KMS-11 (cell line): ENCODE data around the gene CNTNAP5.
A peak's percentile ranks its signal among the peaks of the same experiment; 100 is the strongest.

Experiments used
- H2AFZ ChIP-seq: fragments of 200-600 bp; sonication (generic); 2 replicates; pipeline ENCODE4 v1.6.1; 2016; ENCODE audit warnings: antibody characterized with exemption, mixed run types, low read depth
- H3K27ac ChIP-seq: fragments of 200-600 bp; sonication (generic); 2 replicates; pipeline ENCODE4 v1.6.1; 2016; ENCODE audit warnings: mild to moderate bottlenecking, mixed run types
- H3K27me3 ChIP-seq: fragments of 200-600 bp; sonication (generic); 2 replicates; pipeline ENCODE4 v1.6.1; 2017; ENCODE audit warnings: mild to moderate bottlenecking, low read depth, mixed run types, moderate library complexity; ENCODE audit not compliant: insufficient read depth
- H3K36me3 ChIP-seq: fragments of 200-600 bp; sonication (generic); 2 replicates; pipeline ENCODE4 v1.6.1; 2017; ENCODE audit warnings: mild to moderate bottlenecking, mixed run types; ENCODE audit not compliant: insufficient read depth
- H3K4me1 ChIP-seq: fragments of 200-600 bp; sonication (generic); 2 replicates; pipeline ENCODE4 v1.6.1; 2016; ENCODE audit warnings: mild to moderate bottlenecking, low read depth, mixed run types; ENCODE audit not compliant: poor library complexity, severe bottlenecking
- H3K4me2 ChIP-seq: fragments of 200-600 bp; sonication (generic); 2 replicates; pipeline ENCODE4 v1.7.0; 2016; ENCODE audit warnings: mild to moderate bottlenecking, mixed run types
- H3K4me3 ChIP-seq: fragments of 200-600 bp; sonication (generic); IDR thresholded peaks from 2 replicates; pipeline ENCODE4 v1.6.1; 2017; ENCODE audit warnings: low read depth, low read length, mixed read lengths; ENCODE audit not compliant: insufficient read depth
- H3K79me2 ChIP-seq: fragments of 200-600 bp; sonication (generic); 2 replicates; pipeline ENCODE4 v1.6.1; 2016; ENCODE audit warnings: low read depth, mixed run types; ENCODE audit not compliant: insufficient read depth
- H3K9ac ChIP-seq: fragments of 200-600 bp; sonication (generic); 2 replicates; pipeline ENCODE4 v1.6.1; 2016; ENCODE audit warnings: mild to moderate bottlenecking, mixed run types
- H4K20me1 ChIP-seq: fragments of 200-600 bp; sonication (generic); 2 replicates; pipeline ENCODE4 v1.6.1; 2016; ENCODE audit warnings: mild to moderate bottlenecking, mixed run types; ENCODE audit not compliant: insufficient read depth
- TF ChIP-seq, protein P1 (sequence below): fragments of 200-600 bp; sonication (generic); conservative IDR thresholded peaks from 2 replicates; pipeline ENCODE4 v1.6.1; 2017; ENCODE audit warnings: low read depth, mild to moderate bottlenecking, antibody characterized with exemption, low read length, moderate library complexity, mixed read lengths

Gene CNTNAP5

DNA sequence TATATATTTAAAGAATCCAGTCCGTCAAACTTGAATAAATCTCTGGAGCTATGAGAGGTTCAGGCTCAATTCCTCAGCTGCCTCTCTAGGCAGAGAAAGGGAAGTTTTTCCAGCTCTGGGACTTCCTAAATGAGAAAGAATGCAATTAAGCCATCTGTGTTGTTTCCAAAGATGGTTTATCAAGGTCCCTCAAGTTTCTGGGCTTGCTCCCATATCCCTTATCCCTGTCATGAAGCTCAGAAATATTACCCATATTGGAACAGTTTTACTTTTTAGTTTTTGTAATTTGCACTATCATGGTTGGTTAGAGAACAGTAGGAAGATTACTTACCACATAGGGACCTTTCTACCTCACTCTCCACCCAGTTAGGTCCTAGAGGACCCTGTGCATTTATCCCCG lies 1.4 kb downstream of the CNTNAP5 start:
- H4K20me1 ChIP-seq: no peaks in the 10 kb centered on the region
- TF ChIP-seq, protein P1, sequence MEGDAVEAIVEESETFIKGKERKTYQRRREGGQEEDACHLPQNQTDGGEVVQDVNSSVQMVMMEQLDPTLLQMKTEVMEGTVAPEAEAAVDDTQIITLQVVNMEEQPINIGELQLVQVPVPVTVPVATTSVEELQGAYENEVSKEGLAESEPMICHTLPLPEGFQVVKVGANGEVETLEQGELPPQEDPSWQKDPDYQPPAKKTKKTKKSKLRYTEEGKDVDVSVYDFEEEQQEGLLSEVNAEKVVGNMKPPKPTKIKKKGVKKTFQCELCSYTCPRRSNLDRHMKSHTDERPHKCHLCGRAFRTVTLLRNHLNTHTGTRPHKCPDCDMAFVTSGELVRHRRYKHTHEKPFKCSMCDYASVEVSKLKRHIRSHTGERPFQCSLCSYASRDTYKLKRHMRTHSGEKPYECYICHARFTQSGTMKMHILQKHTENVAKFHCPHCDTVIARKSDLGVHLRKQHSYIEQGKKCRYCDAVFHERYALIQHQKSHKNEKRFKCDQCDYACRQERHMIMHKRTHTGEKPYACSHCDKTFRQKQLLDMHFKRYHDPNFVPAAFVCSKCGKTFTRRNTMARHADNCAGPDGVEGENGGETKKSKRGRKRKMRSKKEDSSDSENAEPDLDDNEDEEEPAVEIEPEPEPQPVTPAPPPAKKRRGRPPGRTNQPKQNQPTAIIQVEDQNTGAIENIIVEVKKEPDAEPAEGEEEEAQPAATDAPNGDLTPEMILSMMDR: no peak
- H3K9ac ChIP-seq: no peak overlapping the region
- H3K4me1 ChIP-seq: peaks cover 6% of the 10 kb centered on the region
- H3K27me3 ChIP-seq: no peaks in the 10 kb centered on the region
- no peak overlapping the region for H3K4me3 ChIP-seq
- no peaks in the 10 kb centered on the region for H3K79me2 ChIP-seq
- no peak overlapping the region for H3K4me2 ChIP-seq
- no peak overlapping the region for H2AFZ ChIP-seq
- no peak overlapping the region for H3K27ac ChIP-seq
- H3K36me3 ChIP-seq: no peaks in the 10 kb centered on the region

DNA sequence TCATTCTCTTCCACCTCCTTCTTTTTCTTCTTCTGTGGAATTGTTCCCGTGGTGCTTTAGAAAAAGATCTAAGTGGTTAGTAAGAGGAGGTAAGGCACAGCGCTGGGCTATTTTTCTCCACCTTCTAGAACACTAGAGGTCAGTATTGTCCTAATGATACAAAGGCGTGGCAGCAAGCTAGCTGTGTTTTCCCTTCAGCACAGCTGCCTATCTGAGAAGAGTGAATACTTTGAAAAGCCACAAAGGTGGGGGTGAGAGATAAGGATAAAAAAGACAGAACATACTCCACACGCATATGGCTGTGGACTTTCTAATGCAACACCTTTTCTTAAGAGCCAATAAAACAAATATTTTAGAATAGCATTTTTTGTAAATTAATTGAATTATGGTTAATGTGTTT lies 2.1 kb downstream of the CNTNAP5 start:
- Histone ChIP-seq H3K36me3 (no peaks in the 10 kb centered on the region), H3K4me2 (peak overlapping the region; percentile 25; the same call in 1 of the 2 replicates), H4K20me1 (no peaks in the 10 kb centered on the region), H2AFZ (no peak overlapping the region), H3K27ac (no peak overlapping the region), H3K9ac (no peak overlapping the region), H3K4me1 (peaks cover 6% of the 10 kb centered on the region), H3K4me3 (no peak overlapping the region), H3K79me2 (no peaks in the 10 kb centered on the region), H3K27me3 (no peaks in the 10 kb centered on the region)
- TF ChIP-seq, protein P1: peak; percentile 63

DNA sequence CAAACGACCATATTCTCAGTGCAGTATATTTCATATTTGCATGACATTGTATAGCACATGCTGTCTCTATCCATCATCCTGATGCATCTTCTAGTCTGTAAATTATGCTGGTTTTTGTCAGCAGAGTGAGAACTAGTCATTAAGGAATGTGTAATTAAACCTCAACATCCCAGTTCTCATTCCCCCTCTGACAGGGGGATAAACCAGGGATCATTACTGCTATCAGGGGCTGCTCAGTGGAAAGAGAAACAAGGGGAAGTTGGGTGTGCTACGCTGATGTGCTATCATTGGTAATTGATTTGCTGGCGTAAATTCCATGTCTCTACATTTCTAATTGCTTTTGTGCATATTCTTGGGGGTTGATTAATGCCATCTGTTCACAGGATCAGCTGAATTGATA lies 7.7 kb downstream of the CNTNAP5 start:
- Histone ChIP-seq H3K4me3 (no peak overlapping the region), H3K27me3 (no peaks in the 10 kb centered on the region), H3K79me2 (no peaks in the 10 kb centered on the region), H2AFZ (no peak overlapping the region), H3K4me2 (no peak overlapping the region), H3K36me3 (no peaks in the 10 kb centered on the region), H4K20me1 (no peaks in the 10 kb centered on the region), H3K27ac (no peak overlapping the region), H3K4me1 (no peaks in the 10 kb centered on the region), H3K9ac (no peak overlapping the region)
- TF ChIP-seq, protein P1: no peak

DNA sequence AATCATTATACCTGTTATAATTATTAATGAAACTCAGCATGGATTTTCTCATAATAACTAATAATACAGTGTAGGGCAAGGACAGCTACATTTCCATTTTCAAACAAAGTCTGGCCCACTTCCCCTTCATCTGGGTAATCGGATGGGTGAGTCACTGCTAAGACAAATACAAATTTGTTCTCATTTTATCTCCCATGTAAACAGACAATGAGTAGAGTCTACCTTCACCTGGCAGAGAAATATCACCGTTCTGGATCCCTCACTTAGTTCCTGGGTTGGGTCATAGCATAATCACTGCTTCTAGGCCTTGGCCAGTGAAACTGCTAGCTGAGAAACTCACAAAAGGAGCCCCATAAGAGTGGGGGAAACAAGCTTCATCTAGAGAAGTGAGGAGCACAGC lies 9.2 kb downstream of the CNTNAP5 start:
- H3K36me3 ChIP-seq: no peaks in the 10 kb centered on the region
- TF ChIP-seq, protein P1: no peak
- no peak overlapping the region for H3K27ac ChIP-seq
- no peaks in the 10 kb centered on the region for H3K79me2 ChIP-seq
- H3K4me3 ChIP-seq: no peak overlapping the region
- H3K27me3 ChIP-seq: no peaks in the 10 kb centered on the region
- no peak overlapping the region for H3K9ac ChIP-seq
- H3K4me2 ChIP-seq: no peak overlapping the region
- no peaks in the 10 kb centered on the region for H4K20me1 ChIP-seq
- H3K4me1 ChIP-seq: no peaks in the 10 kb centered on the region
- no peak overlapping the region for H2AFZ ChIP-seq
